ENCODE measurements around the gene AGAP3.
A peak's percentile ranks its signal among the peaks of the same experiment; 100 is the strongest.

DNA sequence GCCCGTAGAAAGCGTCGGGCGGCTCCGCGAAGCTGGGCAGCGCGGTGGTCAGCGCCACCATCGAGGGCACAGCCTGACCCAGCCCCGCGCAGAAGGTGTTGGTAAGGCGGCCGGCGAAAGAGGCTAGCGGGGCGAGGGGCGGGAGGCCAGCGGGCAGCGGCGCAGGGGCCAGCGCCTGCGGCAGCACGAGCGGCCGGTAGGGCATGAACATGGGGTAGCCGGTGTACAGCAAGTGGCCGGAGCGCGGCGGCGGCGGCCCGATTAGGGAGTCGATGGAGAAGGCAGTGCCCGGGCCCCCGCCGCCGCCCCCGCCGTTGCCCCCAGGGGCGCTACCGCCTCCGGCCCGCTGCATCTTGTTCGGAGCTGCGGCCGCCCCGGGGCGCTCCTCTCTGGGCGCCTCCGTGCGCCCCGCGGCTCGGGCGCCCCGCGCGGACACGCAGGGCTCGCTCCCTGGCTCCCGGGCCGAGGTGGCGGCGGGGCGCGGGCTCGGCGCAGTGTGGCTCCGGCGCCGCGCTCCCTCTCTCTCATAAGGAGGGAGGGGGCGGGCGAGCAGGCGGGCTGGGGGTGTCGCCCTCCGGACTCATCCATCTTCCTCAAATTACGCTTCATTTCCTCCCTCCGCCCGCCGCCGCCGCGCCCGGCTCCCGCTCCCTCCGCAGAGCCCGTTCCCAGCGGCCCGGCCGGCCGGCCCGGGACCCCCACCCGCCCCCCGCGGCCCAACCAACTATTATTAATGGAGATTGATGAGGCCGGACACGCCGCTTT is 81.1 kb downstream of the AGAP3 start, which contains the start of gene GBX1:
- TF ChIP-seq, protein P1, sequence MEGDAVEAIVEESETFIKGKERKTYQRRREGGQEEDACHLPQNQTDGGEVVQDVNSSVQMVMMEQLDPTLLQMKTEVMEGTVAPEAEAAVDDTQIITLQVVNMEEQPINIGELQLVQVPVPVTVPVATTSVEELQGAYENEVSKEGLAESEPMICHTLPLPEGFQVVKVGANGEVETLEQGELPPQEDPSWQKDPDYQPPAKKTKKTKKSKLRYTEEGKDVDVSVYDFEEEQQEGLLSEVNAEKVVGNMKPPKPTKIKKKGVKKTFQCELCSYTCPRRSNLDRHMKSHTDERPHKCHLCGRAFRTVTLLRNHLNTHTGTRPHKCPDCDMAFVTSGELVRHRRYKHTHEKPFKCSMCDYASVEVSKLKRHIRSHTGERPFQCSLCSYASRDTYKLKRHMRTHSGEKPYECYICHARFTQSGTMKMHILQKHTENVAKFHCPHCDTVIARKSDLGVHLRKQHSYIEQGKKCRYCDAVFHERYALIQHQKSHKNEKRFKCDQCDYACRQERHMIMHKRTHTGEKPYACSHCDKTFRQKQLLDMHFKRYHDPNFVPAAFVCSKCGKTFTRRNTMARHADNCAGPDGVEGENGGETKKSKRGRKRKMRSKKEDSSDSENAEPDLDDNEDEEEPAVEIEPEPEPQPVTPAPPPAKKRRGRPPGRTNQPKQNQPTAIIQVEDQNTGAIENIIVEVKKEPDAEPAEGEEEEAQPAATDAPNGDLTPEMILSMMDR (IDR thresholded peaks at IDR 0.05 in 2 of 3, conservative IDR thresholded peaks at IDR 0.05 in 1 of 3; ENCODE audit: borderline replicate concordance in 1 of 3, insufficient read depth in 1 of 3, low read depth in 2 of 3, low read length in 2 of 3): peak in 1 of 3 experiments; percentile 23; a peak in 1 of 6 replicates
- TF ChIP-seq EZH2 (IDR thresholded peaks at IDR 0.05): no peak
